ENCODE data around the gene OSBP2. TPM values are rescaled to one million over a fixed set of nuclear protein-coding genes. Genes with fewer than 3 reads are reported as not detected.

OSBP2 gene
- total RNA-seq, 1 experiment from 2014 or later, result 6.2 TPM

GRCh38 chr22:30803679-30804078 lies 109.0 kb downstream of the OSBP2 start:
- Mint-ChIP-seq H3K9me3 (ENCODE audit: unreplicated experiment) (no peaks in the 10 kb centered on the region), H3K27me3 (ENCODE audit: insufficient read depth, unreplicated experiment) (peaks cover 31% of the 10 kb centered on the region), H3K4me3 (ENCODE audit: unreplicated experiment) (no peak overlapping the region), H3K36me3 (ENCODE audit: insufficient read depth, unreplicated experiment) (no peaks in the 10 kb centered on the region), H3K4me1 (ENCODE audit: low read depth, unreplicated experiment) (no peaks in the 10 kb centered on the region), H3K27ac (ENCODE audit: unreplicated experiment) (no peak overlapping the region)
- ChIA-PET CTCF (interaction anchor here (1.0 to 1.6 kb wide), 2 partner anchors 18 to 169 kb away, joined by 5 read pairs; no protein-coding TSS in a partner anchor), POLR2A (interaction anchor here (0.7 to 0.9 kb wide), 2 partner anchors 11 to 118 kb away, joined by 3 read pairs; no protein-coding TSS in a partner anchor)
- H3K4me1 ChIP-seq, result peaks cover 6% of the 10 kb centered on the region; the same call in 1 of the 2 replicates
- BruUV-seq (replicated peaks), result no TSS peak
- no peaks in the 10 kb centered on the region for H3K9me3 ChIP-seq
- no peak for TF ChIP-seq CTCF (IDR thresholded peaks at IDR 0.05; ENCODE audit: insufficient read depth in 1 of 2, low read depth in 1 of 2, low read length in 1 of 2, severe bottlenecking in 1 of 2, unreplicated experiment in 1 of 2)
- H3K4me3 ChIP-seq (ENCODE audit: low read depth, low read length), result no peak overlapping the region
- no peaks in the 10 kb centered on the region for H3K36me3 ChIP-seq (ENCODE audit: control insufficient read depth, insufficient read depth, low read length)
- no peaks in the 10 kb centered on the region for H3K27me3 ChIP-seq (replicated peaks; ENCODE audit: control insufficient read depth, insufficient read depth, low read length)
- no peak for DNase-seq
- intact Hi-C loops (cut with micrococcal nuclease; ENCODE audit: unreplicated experiment), result loop anchor here (5.0 kb wide), 1 partner anchor 41 kb away; no protein-coding TSS in a partner anchor

- Histone ChIP-seq H3K27me3 (replicated peaks; ENCODE audit: control insufficient read depth, insufficient read depth, low read length) (no peaks in the 10 kb centered on the region), H3K36me3 (ENCODE audit: control insufficient read depth, insufficient read depth, low read length) (no peaks in the 10 kb centered on the region), H3K4me3 (ENCODE audit: low read depth, low read length) (no peak overlapping the region), H3K9me3 (no peaks in the 10 kb centered on the region), H3K4me1 (peaks cover 6% of the 10 kb centered on the region; the same call in 1 of the 2 replicates)
- no peak for DNase-seq
- no peak for TF ChIP-seq CTCF (IDR thresholded peaks at IDR 0.05; ENCODE audit: insufficient read depth in 1 of 2, low read depth in 1 of 2, low read length in 1 of 2, severe bottlenecking in 1 of 2, unreplicated experiment in 1 of 2)
- BruUV-seq (replicated peaks), result no TSS peak
- ChIA-PET CTCF (no interaction called here), POLR2A (no interaction called here)
- H3K27me3 Mint-ChIP-seq (ENCODE audit: insufficient read depth, unreplicated experiment), result peaks cover 28% of the 10 kb centered on the region
- H3K36me3 Mint-ChIP-seq (ENCODE audit: insufficient read depth, unreplicated experiment), result no peaks in the 10 kb centered on the region
- H3K27ac Mint-ChIP-seq (ENCODE audit: unreplicated experiment), result no peak overlapping the region
- H3K4me1 Mint-ChIP-seq (ENCODE audit: low read depth, unreplicated experiment), result no peaks in the 10 kb centered on the region
- H3K4me3 Mint-ChIP-seq (ENCODE audit: unreplicated experiment), result no peak overlapping the region
- H3K9me3 Mint-ChIP-seq (ENCODE audit: unreplicated experiment), result no peaks in the 10 kb centered on the region
- intact Hi-C loops (cut with micrococcal nuclease; ENCODE audit: unreplicated experiment), result loop anchor here (5.0 kb wide), 1 partner anchor 42 kb away; no protein-coding TSS in a partner anchor
Measured at GRCh38 chr22:30804626-30805025, 110.0 kb downstream of the OSBP2 start.

- no peaks in the 10 kb centered on the region for H3K9me3 ChIP-seq
- no peaks in the 10 kb centered on the region for H3K27me3 ChIP-seq (replicated peaks; ENCODE audit: control insufficient read depth, insufficient read depth, low read length)
- Mint-ChIP-seq H3K4me1 (ENCODE audit: low read depth, unreplicated experiment) (no peaks in the 10 kb centered on the region), H3K27ac (ENCODE audit: unreplicated experiment) (no peak overlapping the region), H3K36me3 (ENCODE audit: insufficient read depth, unreplicated experiment) (no peaks in the 10 kb centered on the region), H3K9me3 (ENCODE audit: unreplicated experiment) (no peaks in the 10 kb centered on the region), H3K27me3 (ENCODE audit: insufficient read depth, unreplicated experiment) (peaks cover 19% of the 10 kb centered on the region), H3K4me3 (ENCODE audit: unreplicated experiment) (no peak overlapping the region)
- ChIA-PET POLR2A (no interaction called here), CTCF (no interaction called here)
- H3K4me3 ChIP-seq (ENCODE audit: low read depth, low read length), result no peak overlapping the region
- no TSS peak for BruUV-seq (replicated peaks)
- DNase-seq, result no peak
- intact Hi-C loops (cut with micrococcal nuclease; ENCODE audit: unreplicated experiment), result no loop called here
- no peak for TF ChIP-seq CTCF (IDR thresholded peaks at IDR 0.05; ENCODE audit: insufficient read depth in 1 of 2, low read depth in 1 of 2, low read length in 1 of 2, severe bottlenecking in 1 of 2, unreplicated experiment in 1 of 2)
- H3K4me1 ChIP-seq, result peaks cover 6% of the 10 kb centered on the region; the same call in 1 of the 2 replicates
- H3K36me3 ChIP-seq (ENCODE audit: control insufficient read depth, insufficient read depth, low read length), result no peaks in the 10 kb centered on the region
Measured at GRCh38 chr22:30806391-30806861, 111.8 kb downstream of the OSBP2 start.
